IPS-15b (cell line): ENCODE data around the gene RTN1.

Experiments
- H3K27me3 ChIP-seq: one replicate; pipeline ENCODE4 v1.6.1; 2013; ENCODE audit warnings: low read length; ENCODE audit not compliant: control insufficient read depth, insufficient read depth
- H3K36me3 ChIP-seq: one replicate; pipeline ENCODE4 v1.6.1; 2013; ENCODE audit warnings: low read length; ENCODE audit not compliant: control insufficient read depth, insufficient read depth
- H3K4me1 ChIP-seq: one replicate; pipeline ENCODE4 v1.6.1; 2013; ENCODE audit warnings: mild to moderate bottlenecking, low read length; ENCODE audit not compliant: control insufficient read depth, insufficient read depth
- H3K4me3 ChIP-seq: one replicate; pipeline ENCODE4 v1.5.1; 2013; ENCODE audit warnings: low read depth, low read length
- H3K9ac ChIP-seq: one replicate; pipeline ENCODE4 v1.6.1; 2013; ENCODE audit warnings: low read depth, mild to moderate bottlenecking, low read length
- H3K9me3 ChIP-seq: one replicate; pipeline ENCODE4 v1.6.1; 2013; ENCODE audit warnings: mild to moderate bottlenecking, low read length; ENCODE audit not compliant: control insufficient read depth, insufficient read depth

The RTN1 gene

GRCh38 chr14:59638885-59639284 is 231.7 kb downstream of the RTN1 start:
- H3K4me3 ChIP-seq: no peak overlapping the region
- H3K4me1 ChIP-seq: no peaks in the 10 kb centered on the region
- peaks cover 3% of the 10 kb centered on the region for H3K9me3 ChIP-seq
- H3K36me3 ChIP-seq: no peaks in the 10 kb centered on the region
- H3K9ac ChIP-seq: no peak overlapping the region
- no peaks in the 10 kb centered on the region for H3K27me3 ChIP-seq

- Histone ChIP-seq H3K4me3 (no peak overlapping the region), H3K27me3 (peaks cover 15% of the 10 kb centered on the region), H3K9me3 (no peaks in the 10 kb centered on the region), H3K9ac (no peak overlapping the region), H3K36me3 (no peaks in the 10 kb centered on the region), H3K4me1 (no peaks in the 10 kb centered on the region)
Observed at GRCh38 chr14:59634617-59635016, 236.0 kb downstream of the RTN1 start.

- Histone ChIP-seq H3K9ac (no peak overlapping the region), H3K4me3 (no peak overlapping the region), H3K27me3 (peaks cover 20% of the 10 kb centered on the region), H3K4me1 (no peaks in the 10 kb centered on the region), H3K9me3 (no peaks in the 10 kb centered on the region), H3K36me3 (no peaks in the 10 kb centered on the region)
Observed at GRCh38 chr14:59633486-59633885, 237.1 kb downstream of the RTN1 start.

- H3K27me3 ChIP-seq: peaks cover 20% of the 10 kb centered on the region
- H3K36me3 ChIP-seq: no peaks in the 10 kb centered on the region
- no peaks in the 10 kb centered on the region for H3K4me1 ChIP-seq
- H3K9me3 ChIP-seq: no peaks in the 10 kb centered on the region
- no peak overlapping the region for H3K4me3 ChIP-seq
- no peak overlapping the region for H3K9ac ChIP-seq
Observed at GRCh38 chr14:59632381-59632780, 238.2 kb downstream of the RTN1 start.

GRCh38 chr14:59631237-59631636 is 239.3 kb downstream of the RTN1 start:
- H3K4me1 ChIP-seq: no peaks in the 10 kb centered on the region
- H3K9me3 ChIP-seq: no peaks in the 10 kb centered on the region

GRCh38 chr14:59630288-59630963 is 240.2 kb downstream of the RTN1 start:
- H3K9ac ChIP-seq: peak overlapping the region; percentile 61
- peak overlapping the region; percentile 57 for H3K4me3 ChIP-seq

More at GRCh38 chr14:59631237-59631636, 239.3 kb downstream of the RTN1 start:
- Histone ChIP-seq H3K27me3 (peaks cover 20% of the 10 kb centered on the region), H3K4me3 (no peak overlapping the region), H3K9ac (no peak overlapping the region), H3K36me3 (no peaks in the 10 kb centered on the region)

GRCh38 chr14:59629444-59630287 is 240.9 kb downstream of the RTN1 start:
- Histone ChIP-seq H3K36me3 (no peaks in the 10 kb centered on the region), H3K9ac (peak overlapping the region; percentile 61)

More at GRCh38 chr14:59630288-59630963, 240.2 kb downstream of the RTN1 start:
- Histone ChIP-seq H3K9me3 (no peaks in the 10 kb centered on the region), H3K4me1 (no peaks in the 10 kb centered on the region), H3K27me3 (peaks cover 20% of the 10 kb centered on the region), H3K36me3 (no peaks in the 10 kb centered on the region)

GRCh38 chr14:59627011-59627520 is 243.5 kb downstream of the RTN1 start:
- Histone ChIP-seq H3K27me3 (peaks cover 20% of the 10 kb centered on the region), H3K9ac (no peak overlapping the region), H3K4me3 (no peak overlapping the region), H3K9me3 (no peaks in the 10 kb centered on the region), H3K36me3 (no peaks in the 10 kb centered on the region), H3K4me1 (no peaks in the 10 kb centered on the region)

More at GRCh38 chr14:59629444-59630287, 240.9 kb downstream of the RTN1 start:
- H3K4me3 ChIP-seq: peak overlapping the region; percentile 57
- no peaks in the 10 kb centered on the region for H3K9me3 ChIP-seq
- H3K4me1 ChIP-seq: no peaks in the 10 kb centered on the region
- H3K27me3 ChIP-seq: peaks cover 20% of the 10 kb centered on the region

- H3K4me3 ChIP-seq: no peak overlapping the region
- no peaks in the 10 kb centered on the region for H3K36me3 ChIP-seq
- H3K27me3 ChIP-seq: no peaks in the 10 kb centered on the region
- H3K9ac ChIP-seq: no peak overlapping the region
- H3K4me1 ChIP-seq: no peaks in the 10 kb centered on the region
- no peaks in the 10 kb centered on the region for H3K9me3 ChIP-seq
Observed at GRCh38 chr14:59622631-59623030, 247.9 kb downstream of the RTN1 start.

GRCh38 chr14:59619061-59619460 is 251.5 kb downstream of the RTN1 start:
- H3K4me1 ChIP-seq: no peaks in the 10 kb centered on the region
- no peak overlapping the region for H3K4me3 ChIP-seq
- H3K36me3 ChIP-seq: no peaks in the 10 kb centered on the region
- no peaks in the 10 kb centered on the region for H3K9me3 ChIP-seq
- no peak overlapping the region for H3K9ac ChIP-seq
- no peaks in the 10 kb centered on the region for H3K27me3 ChIP-seq

- Histone ChIP-seq H3K9me3 (no peaks in the 10 kb centered on the region), H3K4me3 (no peak overlapping the region), H3K36me3 (no peaks in the 10 kb centered on the region), H3K4me1 (no peaks in the 10 kb centered on the region), H3K9ac (no peak overlapping the region), H3K27me3 (no peaks in the 10 kb centered on the region)
Observed at GRCh38 chr14:59601056-59601455, 269.5 kb downstream of the RTN1 start.
